ENCODE measurements around the gene JAZF1.

The JAZF1 gene

GRCh38 chr7:28112012-28112411, 68.6 kb downstream of the JAZF1 start:
- TF ChIP-seq FOXP2 (optimal IDR thresholded peaks at IDR 0.05; ENCODE audit: borderline replicate concordance, extremely low read depth, extremely low read length, insufficient read depth) (no peak), POLR2AphosphoS5 (IDR thresholded peaks at IDR 0.05; ENCODE audit: low read depth, low read length) (no peak), TAF1 (IDR thresholded peaks at IDR 0.05; ENCODE audit: borderline replicate concordance, insufficient read depth, low read length) (no peak), SIN3A (IDR thresholded peaks at IDR 0.05; ENCODE audit: borderline replicate concordance, insufficient read depth, low read length) (no peak)
- TF ChIP-seq, protein P1, sequence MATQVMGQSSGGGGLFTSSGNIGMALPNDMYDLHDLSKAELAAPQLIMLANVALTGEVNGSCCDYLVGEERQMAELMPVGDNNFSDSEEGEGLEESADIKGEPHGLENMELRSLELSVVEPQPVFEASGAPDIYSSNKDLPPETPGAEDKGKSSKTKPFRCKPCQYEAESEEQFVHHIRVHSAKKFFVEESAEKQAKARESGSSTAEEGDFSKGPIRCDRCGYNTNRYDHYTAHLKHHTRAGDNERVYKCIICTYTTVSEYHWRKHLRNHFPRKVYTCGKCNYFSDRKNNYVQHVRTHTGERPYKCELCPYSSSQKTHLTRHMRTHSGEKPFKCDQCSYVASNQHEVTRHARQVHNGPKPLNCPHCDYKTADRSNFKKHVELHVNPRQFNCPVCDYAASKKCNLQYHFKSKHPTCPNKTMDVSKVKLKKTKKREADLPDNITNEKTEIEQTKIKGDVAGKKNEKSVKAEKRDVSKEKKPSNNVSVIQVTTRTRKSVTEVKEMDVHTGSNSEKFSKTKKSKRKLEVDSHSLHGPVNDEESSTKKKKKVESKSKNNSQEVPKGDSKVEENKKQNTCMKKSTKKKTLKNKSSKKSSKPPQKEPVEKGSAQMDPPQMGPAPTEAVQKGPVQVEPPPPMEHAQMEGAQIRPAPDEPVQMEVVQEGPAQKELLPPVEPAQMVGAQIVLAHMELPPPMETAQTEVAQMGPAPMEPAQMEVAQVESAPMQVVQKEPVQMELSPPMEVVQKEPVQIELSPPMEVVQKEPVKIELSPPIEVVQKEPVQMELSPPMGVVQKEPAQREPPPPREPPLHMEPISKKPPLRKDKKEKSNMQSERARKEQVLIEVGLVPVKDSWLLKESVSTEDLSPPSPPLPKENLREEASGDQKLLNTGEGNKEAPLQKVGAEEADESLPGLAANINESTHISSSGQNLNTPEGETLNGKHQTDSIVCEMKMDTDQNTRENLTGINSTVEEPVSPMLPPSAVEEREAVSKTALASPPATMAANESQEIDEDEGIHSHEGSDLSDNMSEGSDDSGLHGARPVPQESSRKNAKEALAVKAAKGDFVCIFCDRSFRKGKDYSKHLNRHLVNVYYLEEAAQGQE (IDR thresholded peaks at IDR 0.05; ENCODE audit: insufficient read depth in 1 of 2, low read depth in 2 of 2, low read length in 2 of 2), result no peak

- TF ChIP-seq SIN3A (IDR thresholded peaks at IDR 0.05; ENCODE audit: borderline replicate concordance, insufficient read depth, low read length) (no peak), TAF1 (IDR thresholded peaks at IDR 0.05; ENCODE audit: borderline replicate concordance, insufficient read depth, low read length) (no peak), POLR2AphosphoS5 (IDR thresholded peaks at IDR 0.05; ENCODE audit: low read depth, low read length) (no peak), FOXP2 (optimal IDR thresholded peaks at IDR 0.05; ENCODE audit: borderline replicate concordance, extremely low read depth, extremely low read length, insufficient read depth) (no peak)
- TF ChIP-seq, protein P1 (IDR thresholded peaks at IDR 0.05; ENCODE audit: insufficient read depth in 1 of 2, low read depth in 2 of 2, low read length in 2 of 2), result no peak
Observed at GRCh38 chr7:28110427-28111012, 70.1 kb downstream of the JAZF1 start.

GRCh38 chr7:28108747-28109146, 71.8 kb downstream of the JAZF1 start:
- no peak for TF ChIP-seq POLR2AphosphoS5 (IDR thresholded peaks at IDR 0.05; ENCODE audit: low read depth, low read length)
- TF ChIP-seq, protein P1 (IDR thresholded peaks at IDR 0.05; ENCODE audit: insufficient read depth in 1 of 2, low read depth in 2 of 2, low read length in 2 of 2), result no peak
- no peak for TF ChIP-seq TAF1 (IDR thresholded peaks at IDR 0.05; ENCODE audit: borderline replicate concordance, insufficient read depth, low read length)
- TF ChIP-seq SIN3A (IDR thresholded peaks at IDR 0.05; ENCODE audit: borderline replicate concordance, insufficient read depth, low read length), result no peak
- no peak for TF ChIP-seq FOXP2 (optimal IDR thresholded peaks at IDR 0.05; ENCODE audit: borderline replicate concordance, extremely low read depth, extremely low read length, insufficient read depth)

DNA sequence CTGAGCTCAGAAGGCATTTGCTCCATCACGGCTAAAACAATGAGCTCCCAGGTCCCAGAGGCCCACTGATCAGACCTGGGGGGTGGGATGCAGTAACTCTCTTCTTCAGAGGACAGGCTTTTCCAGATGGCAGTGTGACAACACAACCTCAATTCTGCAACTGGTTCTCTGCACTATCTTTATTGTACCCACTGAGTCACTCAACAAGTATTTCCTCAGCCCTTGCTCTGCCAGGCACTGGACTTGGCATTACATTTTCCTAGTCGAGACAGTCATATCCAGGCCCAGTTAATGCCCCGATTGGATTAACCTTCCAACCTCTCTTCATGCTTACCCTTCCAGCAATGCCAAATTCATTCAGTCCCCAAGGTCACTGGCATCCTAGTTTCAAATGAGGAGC, 72.6 kb downstream of the JAZF1 start:
- TF ChIP-seq TAF1 (IDR thresholded peaks at IDR 0.05; ENCODE audit: borderline replicate concordance, insufficient read depth, low read length), result no peak
- TF ChIP-seq POLR2AphosphoS5 (IDR thresholded peaks at IDR 0.05; ENCODE audit: low read depth, low read length), result no peak
- no peak for TF ChIP-seq SIN3A (IDR thresholded peaks at IDR 0.05; ENCODE audit: borderline replicate concordance, insufficient read depth, low read length)
- TF ChIP-seq, protein P1 (IDR thresholded peaks at IDR 0.05; ENCODE audit: insufficient read depth in 1 of 2, low read depth in 2 of 2, low read length in 2 of 2), result no peak
- TF ChIP-seq FOXP2 (optimal IDR thresholded peaks at IDR 0.05; ENCODE audit: borderline replicate concordance, extremely low read depth, extremely low read length, insufficient read depth), result no peak
